ENCODE data around the gene CDK10. TPM values are rescaled to one million over a fixed set of nuclear protein-coding genes. Genes with fewer than 3 reads are reported as not detected.
A peak's percentile ranks its signal among the peaks of the same experiment; 100 is the strongest.
"Not testable (repeated sequence)": the region's sequence is repeated elsewhere in the genome, so short reads cannot be mapped to it uniquely, and the experiment has no call there.

The CDK10 gene
- total RNA-seq, 1 donor, result 12.7 TPM

DNA sequence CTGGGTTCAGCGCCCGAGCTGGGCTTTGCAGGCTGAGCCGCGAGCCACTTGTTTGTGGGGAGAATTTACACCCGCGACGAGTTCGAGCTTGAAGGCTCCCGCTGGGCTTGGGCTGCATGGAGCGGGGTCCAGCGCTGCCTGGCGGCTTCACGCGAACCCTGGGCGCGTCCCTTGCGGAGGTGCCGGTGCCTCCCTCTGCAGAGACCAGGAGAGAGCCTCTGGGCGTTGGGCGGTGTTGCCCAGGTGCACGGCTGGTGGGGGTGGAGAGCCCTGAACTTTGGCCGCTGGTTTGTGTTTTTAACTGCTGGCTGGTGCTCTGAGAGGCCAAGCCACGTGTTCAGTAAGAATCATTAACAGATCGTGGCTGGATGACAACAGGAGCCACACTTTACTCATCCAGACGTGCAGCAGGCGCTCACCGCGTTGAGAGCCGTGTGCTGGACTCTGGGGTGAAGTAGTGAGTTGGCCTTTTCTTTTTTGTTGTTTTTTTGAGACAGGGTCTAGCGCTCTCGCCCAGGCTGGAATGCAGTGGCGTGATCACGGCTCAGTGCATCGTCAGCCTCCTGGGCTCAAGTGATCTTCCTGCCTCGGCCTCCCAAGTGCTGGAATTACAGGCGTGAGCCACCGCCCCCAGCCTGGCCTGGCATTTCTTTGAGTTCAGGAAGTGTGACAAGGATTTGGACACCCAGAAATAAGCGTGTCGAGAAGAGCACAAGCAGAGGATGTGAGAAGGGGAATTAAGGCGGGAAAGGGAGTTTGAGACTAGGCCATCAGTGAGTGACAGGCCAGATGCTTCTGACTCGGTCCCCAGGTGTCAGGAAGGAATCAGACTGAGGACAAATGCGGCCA, 827 bp downstream of the CDK10 start:
- H3K9me3 ChIP-seq (ENCODE audit: low read depth, low read length), result no peaks in the 10 kb centered on the region
- H3K4me3 ChIP-seq (ENCODE audit: low read length), result peak overlapping the region; percentile 79
- no peaks in the 10 kb centered on the region for H3K27me3 ChIP-seq (ENCODE audit: insufficient read depth, low read length)
- peaks cover 9% of the 10 kb centered on the region for H3K4me1 ChIP-seq (ENCODE audit: insufficient read depth, low read length)

DNA sequence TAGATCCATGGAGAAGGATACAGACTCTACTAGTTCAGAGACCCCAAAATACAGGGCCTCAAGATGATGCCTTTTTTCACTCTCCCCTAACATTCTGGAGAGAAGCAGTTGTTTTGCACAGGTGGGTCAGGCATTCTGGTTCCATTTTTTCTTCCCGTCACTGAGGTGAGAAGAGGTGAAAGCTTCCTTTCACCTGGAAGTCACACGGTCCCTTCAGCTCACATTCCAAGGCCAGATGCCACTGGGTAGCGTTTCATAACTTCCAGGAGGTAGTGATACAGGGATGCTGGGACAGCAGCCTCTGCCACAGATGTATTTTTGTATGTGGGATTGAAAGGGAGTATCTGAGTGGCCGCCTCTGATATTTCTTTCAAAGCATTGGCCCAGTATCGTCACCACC, 1.9 kb downstream of the CDK10 start:
- H3K9me3 ChIP-seq (ENCODE audit: low read depth, low read length), result no peaks in the 10 kb centered on the region
- no peak overlapping the region for H3K4me3 ChIP-seq (ENCODE audit: low read length)
- H3K27me3 ChIP-seq (ENCODE audit: insufficient read depth, low read length), result no peaks in the 10 kb centered on the region
- H3K4me1 ChIP-seq (ENCODE audit: insufficient read depth, low read length), result peaks cover 9% of the 10 kb centered on the region

DNA sequence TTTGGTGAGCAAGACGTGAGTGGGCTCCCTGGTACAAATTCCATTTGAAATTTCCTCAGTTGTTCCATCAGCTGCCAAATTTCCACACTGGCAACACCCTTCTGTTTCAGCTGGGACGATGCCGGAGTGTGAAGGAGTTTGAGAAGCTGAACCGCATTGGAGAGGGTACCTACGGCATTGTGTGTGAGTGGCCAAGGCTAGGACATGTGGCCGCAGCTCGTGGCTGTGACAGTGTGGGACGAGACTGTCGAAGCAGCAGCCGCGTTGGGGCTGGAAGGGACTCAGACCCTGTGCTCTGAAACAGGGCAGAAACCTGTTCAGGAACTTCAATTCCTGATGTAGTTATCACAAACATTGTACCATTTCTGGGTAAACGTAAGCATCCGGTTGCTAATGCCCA, 2.7 kb downstream of the CDK10 start:
- Histone ChIP-seq H3K4me1 (ENCODE audit: insufficient read depth, low read length) (peaks cover 9% of the 10 kb centered on the region), H3K27me3 (ENCODE audit: insufficient read depth, low read length) (no peaks in the 10 kb centered on the region), H3K9me3 (ENCODE audit: low read depth, low read length) (no peaks in the 10 kb centered on the region), H3K4me3 (ENCODE audit: low read length) (no peak overlapping the region)

- not testable (repeated sequence) for H3K4me3 ChIP-seq (ENCODE audit: low read length); H3K4me1 ChIP-seq (ENCODE audit: insufficient read depth, low read length); H3K9me3 ChIP-seq (ENCODE audit: low read depth, low read length); H3K27me3 ChIP-seq (ENCODE audit: insufficient read depth, low read length)
These were observed 3.1 kb downstream of the CDK10 start for GRCh38 chr16:89689621-89690020.

DNA sequence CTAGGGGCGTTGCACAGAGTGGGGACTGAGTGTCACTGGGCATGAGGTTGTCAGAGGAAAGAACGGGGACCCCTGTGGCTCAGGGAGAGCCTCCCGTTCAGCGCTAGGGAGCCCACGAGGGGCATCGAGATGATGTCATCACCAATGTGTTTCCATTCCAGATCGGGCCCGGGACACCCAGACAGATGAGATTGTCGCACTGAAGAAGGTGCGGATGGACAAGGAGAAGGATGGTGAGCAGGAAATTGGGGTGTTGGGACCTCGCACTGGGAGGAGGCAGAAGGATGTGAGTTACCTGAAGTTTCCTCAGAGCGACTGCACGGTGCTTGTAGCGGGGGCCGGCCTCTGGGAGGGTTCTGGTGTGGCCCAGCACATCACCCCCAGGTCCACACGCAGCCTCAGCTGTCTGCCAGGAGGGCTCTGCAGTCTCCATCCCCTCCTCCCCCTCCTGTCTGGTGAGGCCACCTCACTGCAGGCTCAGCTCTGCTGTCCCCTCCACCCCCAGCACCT, 4.0 kb downstream of the CDK10 start:
- Histone ChIP-seq H3K4me3 (ENCODE audit: low read length) (no peak overlapping the region), H3K4me1 (ENCODE audit: insufficient read depth, low read length) (peaks cover 9% of the 10 kb centered on the region), H3K27me3 (ENCODE audit: insufficient read depth, low read length) (no peaks in the 10 kb centered on the region), H3K9me3 (ENCODE audit: low read depth, low read length) (no peaks in the 10 kb centered on the region)

DNA sequence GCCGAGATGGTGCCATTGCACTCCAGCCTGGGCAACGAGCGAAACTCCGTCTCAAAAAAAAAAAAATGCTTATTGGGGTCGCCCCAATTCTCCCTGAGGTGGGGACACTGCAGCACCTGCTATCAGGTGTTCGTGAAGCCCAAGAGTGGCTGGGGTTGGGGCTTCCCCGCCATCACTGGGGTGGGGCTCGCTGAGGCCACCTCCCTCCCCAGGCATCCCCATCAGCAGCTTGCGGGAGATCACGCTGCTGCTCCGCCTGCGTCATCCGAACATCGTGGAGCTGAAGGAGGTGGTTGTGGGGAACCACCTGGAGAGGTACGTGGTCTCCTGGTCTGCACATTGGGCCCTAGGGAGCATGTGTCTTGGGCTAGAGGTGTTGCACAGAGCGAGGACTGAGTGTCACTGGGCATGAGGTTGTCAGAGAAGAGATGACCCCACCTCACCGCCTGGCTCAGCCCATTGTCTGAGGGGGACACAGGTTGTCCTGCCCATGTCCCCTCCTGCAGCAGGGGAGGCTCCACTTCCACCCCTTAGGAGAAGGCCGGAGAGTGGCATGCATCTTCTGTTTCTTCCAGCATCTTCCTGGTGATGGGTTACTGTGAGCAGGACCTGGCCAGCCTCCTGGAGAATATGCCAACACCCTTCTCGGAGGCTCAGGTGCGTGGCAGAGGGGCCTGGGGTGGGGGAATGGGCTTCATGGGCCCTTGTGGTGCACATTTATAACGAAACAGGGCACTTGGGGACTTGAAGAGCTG, 4.9 kb downstream of the CDK10 start:
- Histone ChIP-seq H3K27me3 (ENCODE audit: insufficient read depth, low read length) (no peaks in the 10 kb centered on the region), H3K4me3 (ENCODE audit: low read length) (no peak overlapping the region), H3K9me3 (ENCODE audit: low read depth, low read length) (no peaks in the 10 kb centered on the region), H3K4me1 (ENCODE audit: insufficient read depth, low read length) (peaks cover 17% of the 10 kb centered on the region)

- peaks cover 20% of the 10 kb centered on the region for H3K4me1 ChIP-seq (ENCODE audit: insufficient read depth, low read length)
- no peaks in the 10 kb centered on the region for H3K9me3 ChIP-seq (ENCODE audit: low read depth, low read length)
- H3K4me3 ChIP-seq (ENCODE audit: low read length), result no peak overlapping the region
- H3K27me3 ChIP-seq (ENCODE audit: insufficient read depth, low read length), result no peaks in the 10 kb centered on the region
These were observed 5.6 kb downstream of the CDK10 start for GRCh38 chr16:89691986-89692569.

GRCh38 chr16:89693289-89693731, 6.8 kb downstream of the CDK10 start:
- no peaks in the 10 kb centered on the region for H3K27me3 ChIP-seq (ENCODE audit: insufficient read depth, low read length)
- peaks cover 12% of the 10 kb centered on the region for H3K4me1 ChIP-seq (ENCODE audit: insufficient read depth, low read length)
- no peak overlapping the region for H3K4me3 ChIP-seq (ENCODE audit: low read length)
- no peaks in the 10 kb centered on the region for H3K9me3 ChIP-seq (ENCODE audit: low read depth, low read length)

- Histone ChIP-seq H3K9me3 (ENCODE audit: low read depth, low read length) (no peaks in the 10 kb centered on the region), H3K4me3 (ENCODE audit: low read length) (no peak overlapping the region), H3K27me3 (ENCODE audit: insufficient read depth, low read length) (no peaks in the 10 kb centered on the region), H3K4me1 (ENCODE audit: insufficient read depth, low read length) (peaks cover 12% of the 10 kb centered on the region)
These were observed 7.7 kb downstream of the CDK10 start for GRCh38 chr16:89693931-89694783.

DNA sequence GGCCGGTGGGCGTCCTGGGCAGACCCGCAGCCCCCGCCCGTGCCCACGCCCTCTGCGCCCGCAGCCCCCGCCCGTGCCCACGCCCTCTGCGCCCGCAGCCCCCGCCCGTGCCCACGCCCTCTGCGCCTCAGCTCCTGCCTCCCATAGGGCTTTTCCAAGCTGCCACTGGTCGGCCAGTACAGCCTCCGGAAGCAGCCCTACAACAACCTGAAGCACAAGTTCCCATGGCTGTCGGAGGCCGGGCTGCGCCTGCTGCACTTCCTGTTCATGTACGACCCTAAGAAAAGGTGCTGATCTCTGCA, 8.2 kb downstream of the CDK10 start:
- H3K4me3 ChIP-seq (ENCODE audit: low read length); H3K27me3 ChIP-seq (ENCODE audit: insufficient read depth, low read length); H3K9me3 ChIP-seq (ENCODE audit: low read depth, low read length): not testable (repeated sequence)
- H3K4me1 ChIP-seq (ENCODE audit: insufficient read depth, low read length), result peaks cover 16% of the 10 kb centered on the region

DNA sequence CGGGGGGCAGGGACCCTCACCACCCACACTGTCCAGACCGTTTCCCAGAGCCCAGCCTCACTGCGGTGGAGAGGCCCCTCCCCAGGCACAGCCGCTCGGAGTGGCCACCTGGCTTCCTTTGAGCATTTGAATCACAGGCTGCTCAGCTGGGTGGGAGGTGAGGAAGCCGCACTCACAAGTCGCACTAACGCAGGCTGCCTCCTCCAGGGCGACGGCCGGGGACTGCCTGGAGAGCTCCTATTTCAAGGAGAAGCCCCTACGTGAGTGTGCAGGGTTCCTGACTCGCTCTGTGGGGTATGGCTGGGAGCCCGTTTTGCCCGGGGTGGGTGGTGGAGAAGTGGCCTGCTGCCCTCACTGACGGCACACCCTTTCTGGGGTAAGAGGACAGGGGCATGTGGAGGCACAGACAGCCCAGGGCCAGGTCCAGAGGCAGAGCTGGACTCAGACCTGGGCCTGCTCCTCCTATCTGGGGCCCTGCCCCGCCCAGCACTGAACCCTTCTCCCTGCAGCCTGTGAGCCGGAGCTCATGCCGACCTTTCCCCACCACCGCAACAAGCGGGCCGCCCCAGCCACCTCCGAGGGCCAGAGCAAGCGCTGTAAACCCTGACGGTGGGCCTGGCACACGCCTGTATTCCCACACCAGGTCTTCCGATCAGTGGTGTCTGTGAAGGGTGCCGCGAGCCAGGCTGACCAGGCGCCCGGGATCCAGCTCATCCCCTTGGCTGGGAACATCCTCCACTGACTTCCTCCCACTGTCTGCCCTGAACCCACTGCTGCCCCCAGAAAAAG, 8.8 kb downstream of the CDK10 start:
- Histone ChIP-seq H3K4me3 (ENCODE audit: low read length) (no peak overlapping the region), H3K9me3 (ENCODE audit: low read depth, low read length) (no peaks in the 10 kb centered on the region), H3K4me1 (ENCODE audit: insufficient read depth, low read length) (peaks cover 22% of the 10 kb centered on the region), H3K27me3 (ENCODE audit: insufficient read depth, low read length) (no peaks in the 10 kb centered on the region)

GRCh38 chr16:89695875-89696669, 9.6 kb downstream of the CDK10 start:
- Histone ChIP-seq H3K4me1 (ENCODE audit: insufficient read depth, low read length) (peaks cover 30% of the 10 kb centered on the region), H3K9me3 (ENCODE audit: low read depth, low read length) (no peaks in the 10 kb centered on the region), H3K4me3 (ENCODE audit: low read length) (no peak overlapping the region), H3K27me3 (ENCODE audit: insufficient read depth, low read length) (no peaks in the 10 kb centered on the region)

GRCh38 chr16:89696670-89697128, 10.2 kb downstream of the CDK10 start:
- H3K27me3 ChIP-seq (ENCODE audit: insufficient read depth, low read length), result no peaks in the 10 kb centered on the region
- peaks cover 31% of the 10 kb centered on the region for H3K4me1 ChIP-seq (ENCODE audit: insufficient read depth, low read length)
- H3K4me3 ChIP-seq (ENCODE audit: low read length), result no peak overlapping the region
- H3K9me3 ChIP-seq (ENCODE audit: low read depth, low read length), result no peaks in the 10 kb centered on the region
